Epithelial cell of proximal tubule (primary cell): Measurements from ENCODE around the gene FAM168A. TPM values are rescaled to one million over a fixed set of nuclear protein-coding genes. Genes with fewer than 3 reads are reported as not detected.

Experiments used
- DNase-seq: peaks from one replicate; pipeline ENCODE4 v3.0.0-alpha.2; 2011; ENCODE audit warnings: low read depth
- H3K4me3 ChIP-seq: 2 replicates; pipeline ENCODE4 v1.5.1; 2011; ENCODE audit warnings: low read depth, mild to moderate bottlenecking, low read length
- total RNA-seq: library from RNA; depleted of rRNA; stranded (reverse); fragments of >200 nt; gene quantifications from 2 replicates; pipeline ENCODE4 v1.2.3, GENCODE V29; 2015
- TF ChIP-seq, protein P1 (sequence below): conservative IDR thresholded peaks from 2 replicates; pipeline ENCODE4 v1.5.1; 2012; ENCODE audit warnings: low read depth, mild to moderate bottlenecking, low read length

Gene FAM168A
- total RNA-seq, 1 donor from 2014 or later: 10.0 TPM

- TF ChIP-seq, protein P1, sequence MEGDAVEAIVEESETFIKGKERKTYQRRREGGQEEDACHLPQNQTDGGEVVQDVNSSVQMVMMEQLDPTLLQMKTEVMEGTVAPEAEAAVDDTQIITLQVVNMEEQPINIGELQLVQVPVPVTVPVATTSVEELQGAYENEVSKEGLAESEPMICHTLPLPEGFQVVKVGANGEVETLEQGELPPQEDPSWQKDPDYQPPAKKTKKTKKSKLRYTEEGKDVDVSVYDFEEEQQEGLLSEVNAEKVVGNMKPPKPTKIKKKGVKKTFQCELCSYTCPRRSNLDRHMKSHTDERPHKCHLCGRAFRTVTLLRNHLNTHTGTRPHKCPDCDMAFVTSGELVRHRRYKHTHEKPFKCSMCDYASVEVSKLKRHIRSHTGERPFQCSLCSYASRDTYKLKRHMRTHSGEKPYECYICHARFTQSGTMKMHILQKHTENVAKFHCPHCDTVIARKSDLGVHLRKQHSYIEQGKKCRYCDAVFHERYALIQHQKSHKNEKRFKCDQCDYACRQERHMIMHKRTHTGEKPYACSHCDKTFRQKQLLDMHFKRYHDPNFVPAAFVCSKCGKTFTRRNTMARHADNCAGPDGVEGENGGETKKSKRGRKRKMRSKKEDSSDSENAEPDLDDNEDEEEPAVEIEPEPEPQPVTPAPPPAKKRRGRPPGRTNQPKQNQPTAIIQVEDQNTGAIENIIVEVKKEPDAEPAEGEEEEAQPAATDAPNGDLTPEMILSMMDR: no peak
- DNase-seq: no peak
- no peak overlapping the region for H3K4me3 ChIP-seq
Observed at GRCh38 chr11:73524774-73525173, 73.1 kb downstream of the FAM168A start.

GRCh38 chr11:73521621-73522020 is 76.3 kb downstream of the FAM168A start:
- TF ChIP-seq, protein P1: no peak
- no peak for DNase-seq

DNA sequence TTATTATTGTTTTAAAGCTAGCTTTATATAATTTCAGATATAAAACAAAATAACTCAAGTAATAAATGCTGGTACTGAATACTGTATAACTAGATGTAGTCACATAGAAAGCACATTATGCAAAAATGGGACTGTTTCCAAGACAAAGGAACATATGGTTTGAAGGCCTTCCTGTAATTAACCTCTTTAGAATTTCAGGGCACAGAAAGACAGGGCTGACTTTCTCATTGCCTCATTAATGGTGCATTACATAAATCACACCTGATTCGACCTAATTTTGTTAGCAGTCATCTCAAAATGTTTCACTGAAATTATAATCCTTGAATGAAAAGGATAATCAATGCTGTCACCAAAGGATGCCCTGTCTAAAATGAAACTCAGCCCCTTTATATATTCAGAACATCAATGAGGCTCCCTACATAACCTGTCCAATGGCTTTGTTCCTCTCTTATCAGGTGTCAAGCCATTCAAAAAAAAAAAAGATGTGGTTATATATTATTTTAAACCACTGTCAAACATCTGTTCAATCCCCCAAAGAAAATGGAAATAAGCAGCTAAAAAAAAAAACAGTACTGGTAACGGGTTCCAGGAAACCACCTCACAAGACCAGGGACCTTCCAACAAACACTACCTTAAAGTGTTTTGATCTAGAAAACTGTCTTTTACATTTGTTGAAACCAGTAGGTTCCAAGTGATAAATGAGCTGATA is 77.4 kb downstream of the FAM168A start:
- DNase-seq: no peak
- TF ChIP-seq, protein P1: no peak
- H3K4me3 ChIP-seq: no peak overlapping the region

More at GRCh38 chr11:73521621-73522020, 76.3 kb downstream of the FAM168A start:
- no peak overlapping the region for H3K4me3 ChIP-seq

DNA sequence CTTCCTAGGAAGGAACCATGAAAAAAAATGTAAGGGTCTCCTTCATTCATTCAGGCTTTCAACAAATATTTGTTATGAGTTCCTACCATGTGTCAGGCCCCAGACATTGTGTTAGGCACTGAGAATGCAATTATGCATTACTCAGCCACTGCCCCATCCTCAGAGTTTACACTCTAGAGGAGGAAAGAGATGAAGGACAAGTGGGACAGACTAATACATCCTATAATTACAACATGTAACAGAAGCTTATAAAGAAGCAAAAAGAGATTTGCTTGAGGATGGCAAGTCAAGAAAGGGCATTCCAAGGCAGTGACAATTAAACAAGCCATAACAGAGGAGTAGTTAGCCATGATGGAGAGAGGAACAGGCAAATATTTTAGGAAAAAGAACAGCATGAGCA is 78.6 kb downstream of the FAM168A start:
- TF ChIP-seq, protein P1: no peak
- no peak overlapping the region for H3K4me3 ChIP-seq
- no peak for DNase-seq

- no peak overlapping the region for H3K4me3 ChIP-seq
- TF ChIP-seq, protein P1: no peak
- no peak for DNase-seq
Observed at GRCh38 chr11:73518195-73518594, 79.7 kb downstream of the FAM168A start.

DNA sequence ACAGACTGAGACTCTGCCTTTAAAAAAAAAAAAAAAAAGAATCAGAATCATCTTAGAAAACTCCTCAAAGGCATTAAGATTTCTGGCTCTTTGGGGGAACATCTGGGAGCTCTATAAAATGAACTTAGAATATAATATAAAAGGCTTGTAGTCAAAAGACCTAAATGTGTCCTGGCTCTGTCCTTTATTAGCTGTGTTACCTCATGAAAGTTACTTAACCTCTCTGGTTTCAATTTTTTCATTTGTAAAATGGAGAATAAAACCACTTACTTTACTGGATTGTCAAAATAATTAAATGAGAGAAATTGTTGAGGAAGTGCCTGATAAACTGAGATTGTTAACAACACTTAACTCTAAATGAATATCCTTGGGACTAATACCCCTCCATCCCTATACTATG is 81.8 kb downstream of the FAM168A start:
- TF ChIP-seq, protein P1: no peak
- no peak overlapping the region for H3K4me3 ChIP-seq
- DNase-seq: no peak

DNA sequence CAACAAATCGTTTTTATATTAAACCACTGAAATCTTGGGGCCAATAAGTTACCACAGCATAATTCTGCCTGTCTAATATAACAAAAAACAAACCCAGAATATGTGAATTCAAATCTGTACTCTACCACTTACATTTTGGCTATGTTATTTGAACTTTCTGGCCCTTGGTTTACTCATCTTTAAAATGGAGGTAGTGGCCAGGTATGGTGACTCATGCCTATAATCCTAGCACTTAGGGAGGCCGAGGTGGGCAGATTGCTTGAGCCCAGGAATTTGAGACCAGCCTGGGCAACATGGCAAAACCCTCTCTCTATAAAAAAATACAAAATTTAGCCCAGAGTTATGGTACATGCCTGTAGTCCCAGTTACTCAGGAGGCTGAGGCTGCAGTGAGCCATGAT is 84.2 kb downstream of the FAM168A start:
- TF ChIP-seq, protein P1: no peak
- H3K4me3 ChIP-seq: no peak overlapping the region
- DNase-seq: no peak
